ENCODE data around the gene FREM1.

FREM1 gene

GRCh38 chr9:14813336-14814248, 96.6 kb downstream of the FREM1 start:
- no peak for FAIRE-seq

DNA sequence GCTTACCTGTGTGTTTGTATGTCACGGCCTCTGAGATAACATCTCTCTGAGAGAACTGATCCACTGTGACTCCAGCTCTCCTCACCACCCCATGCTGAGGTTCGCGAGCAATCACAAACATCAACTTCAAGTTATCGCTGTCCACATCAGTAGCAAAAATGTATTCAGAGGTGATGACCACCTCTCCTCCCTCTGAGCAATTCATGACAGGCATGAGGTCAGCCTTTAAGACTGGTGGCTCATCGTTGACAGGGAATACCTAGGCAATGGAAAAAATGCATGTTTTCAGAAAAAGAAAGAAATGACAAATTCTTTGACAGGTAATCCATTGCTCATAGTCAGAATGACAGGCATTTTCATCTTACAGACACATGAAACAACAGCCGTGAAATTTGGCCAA, 97.4 kb downstream of the FREM1 start:
- no peak for FAIRE-seq

DNA sequence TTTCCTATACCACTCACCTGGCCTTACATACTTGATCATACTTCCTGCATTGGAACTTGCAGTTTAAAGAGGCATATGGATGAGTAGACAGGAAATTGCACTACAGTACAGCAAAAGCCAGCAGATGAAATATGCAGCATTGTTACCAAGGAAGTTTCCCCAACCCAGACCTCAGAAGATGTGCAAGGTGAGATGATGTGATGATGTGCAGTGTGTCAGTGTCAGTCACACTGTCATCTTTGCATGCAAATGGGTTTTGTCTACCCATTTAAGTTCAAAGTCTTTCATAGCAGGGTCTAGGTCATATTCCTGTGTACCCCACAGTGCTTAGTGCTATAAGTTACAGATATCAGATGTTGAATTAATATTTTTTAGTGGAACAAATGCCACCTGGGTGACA, 98.4 kb downstream of the FREM1 start:
- FAIRE-seq, result no peak

- no peak for FAIRE-seq
These were observed 103.2 kb downstream of the FREM1 start for GRCh38 chr9:14806941-14807520.

- no peak for FAIRE-seq
These were observed 111.2 kb downstream of the FREM1 start for GRCh38 chr9:14799030-14799429.

GRCh38 chr9:14797435-14797834, 112.8 kb downstream of the FREM1 start:
- FAIRE-seq, result no peak

- FAIRE-seq, result no peak
These were observed 116.8 kb downstream of the FREM1 start for GRCh38 chr9:14793389-14793788.

- FAIRE-seq, result no peak
These were observed 119.6 kb downstream of the FREM1 start for GRCh38 chr9:14790628-14791027.

DNA sequence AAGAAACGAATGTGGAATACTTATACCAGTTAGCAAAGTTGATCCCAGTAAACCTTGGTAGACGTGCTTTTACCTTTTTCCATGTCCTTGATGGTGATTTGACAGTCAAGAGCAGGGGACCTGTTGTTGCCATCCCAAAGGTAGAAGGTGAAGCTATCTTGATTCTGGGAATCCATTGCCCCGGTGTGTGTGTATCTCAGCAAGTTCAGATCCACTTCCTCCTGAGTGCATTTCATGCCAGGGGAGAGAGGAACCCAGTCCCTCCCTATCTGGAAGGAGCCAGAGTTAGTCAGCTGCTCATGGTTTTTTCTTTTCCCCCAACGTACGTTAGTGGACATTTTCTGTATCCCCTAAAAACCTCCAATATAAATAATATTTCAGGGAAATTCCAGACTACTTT, 121.4 kb downstream of the FREM1 start:
- FAIRE-seq, result no peak

GRCh38 chr9:14783358-14783757, 126.9 kb downstream of the FREM1 start:
- no peak for FAIRE-seq

DNA sequence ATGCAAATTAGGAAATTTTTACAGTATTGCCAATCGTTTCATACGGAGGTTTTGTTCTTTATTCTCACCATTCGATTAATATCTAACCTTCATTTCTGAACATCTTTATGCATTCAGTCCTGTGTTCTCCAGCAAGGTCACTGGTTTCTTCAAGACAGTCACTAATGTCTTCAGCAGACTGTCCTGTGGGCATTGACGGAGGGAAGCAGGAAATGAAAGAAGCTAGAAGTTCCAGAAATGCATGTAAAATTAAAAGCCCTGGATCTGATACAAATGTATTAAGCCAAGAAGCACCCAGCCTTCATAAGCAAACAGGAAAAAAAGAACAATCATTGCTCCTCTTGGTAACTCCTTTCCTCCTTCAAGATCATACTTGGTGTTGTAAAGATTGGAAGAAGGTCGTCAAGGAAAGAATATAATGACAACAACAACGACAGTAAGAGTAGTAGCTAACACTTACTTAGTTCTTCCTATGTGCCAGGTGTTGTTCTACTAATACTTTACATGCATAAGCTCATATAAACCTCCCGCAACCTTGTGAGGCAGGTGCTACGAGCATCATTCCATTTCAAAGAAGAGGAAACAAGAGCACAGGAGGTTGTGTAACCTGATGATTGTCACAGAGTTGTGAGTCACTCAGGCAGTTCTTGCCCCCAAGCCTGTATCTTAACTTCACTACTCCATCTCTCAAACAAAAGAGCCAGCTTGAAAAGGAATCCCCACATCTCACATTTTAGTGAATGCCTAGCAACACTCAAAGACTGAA, 127.8 kb downstream of the FREM1 start:
- FAIRE-seq, result no peak

GRCh38 chr9:14780693-14781092, 129.5 kb downstream of the FREM1 start:
- FAIRE-seq, result no peak

GRCh38 chr9:14780251-14780650, 130.0 kb downstream of the FREM1 start:
- no peak for FAIRE-seq

GRCh38 chr9:14779566-14780022, 130.6 kb downstream of the FREM1 start:
- FAIRE-seq, result no peak

DNA sequence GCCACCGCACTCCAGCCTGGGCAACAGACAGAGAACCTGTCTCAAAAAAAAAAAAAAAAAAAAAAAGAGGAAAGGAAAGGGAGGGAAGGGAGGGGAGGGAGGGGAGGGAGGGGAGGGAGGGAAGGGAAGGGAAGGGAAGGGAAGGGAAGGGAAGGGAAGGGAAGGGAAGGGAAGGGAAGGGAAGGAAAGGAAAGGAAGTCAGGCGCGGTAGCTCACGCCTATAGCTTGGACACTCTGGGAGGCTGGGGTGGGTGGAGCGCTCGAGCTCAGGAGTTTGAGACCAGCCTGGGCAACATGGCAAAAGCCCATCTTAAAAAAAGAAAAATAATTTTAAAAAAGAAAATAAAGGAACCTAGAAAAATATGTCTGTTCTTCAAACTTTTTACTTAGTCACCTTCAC, 131.7 kb downstream of the FREM1 start:
- FAIRE-seq, result no peak

DNA sequence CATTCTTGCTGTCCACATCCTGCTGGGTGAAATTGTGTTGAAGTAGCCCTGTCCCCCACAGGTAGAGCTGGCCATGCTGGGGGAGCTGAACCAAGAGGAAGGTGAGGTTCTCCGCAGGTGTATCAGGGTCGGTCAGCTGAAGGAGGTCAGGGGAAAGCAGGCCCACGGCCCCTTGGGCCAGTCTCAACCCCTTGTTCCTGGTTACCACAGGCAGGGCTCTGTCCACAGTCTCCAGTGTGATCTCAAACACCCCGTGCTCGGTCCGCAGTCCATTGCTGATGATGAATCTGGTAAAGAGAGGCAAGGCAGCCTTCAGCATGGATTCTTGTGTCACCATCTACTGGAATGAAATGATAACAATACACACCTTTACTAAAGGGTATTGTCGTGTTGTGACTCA, 134.3 kb downstream of the FREM1 start:
- FAIRE-seq, result no peak

GRCh38 chr9:14770592-14770991, 139.6 kb downstream of the FREM1 start:
- FAIRE-seq, result no peak

DNA sequence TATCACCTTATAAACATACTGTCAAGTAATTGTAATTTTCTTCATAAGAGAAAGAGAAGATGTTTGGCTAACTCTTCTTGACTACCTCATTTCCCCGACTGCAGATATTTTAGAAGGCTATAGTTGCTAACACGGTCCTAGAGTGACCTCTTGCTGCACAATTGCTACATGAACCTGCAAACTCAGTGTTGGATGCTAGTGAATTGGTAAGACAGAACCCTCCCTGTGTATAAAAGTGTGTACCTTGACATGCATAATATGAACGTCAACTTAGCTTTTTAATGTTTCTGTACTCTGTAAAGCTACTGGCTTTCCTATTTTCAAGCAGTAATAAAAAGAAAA, 141.0 kb downstream of the FREM1 start:
- no peak for FAIRE-seq

DNA sequence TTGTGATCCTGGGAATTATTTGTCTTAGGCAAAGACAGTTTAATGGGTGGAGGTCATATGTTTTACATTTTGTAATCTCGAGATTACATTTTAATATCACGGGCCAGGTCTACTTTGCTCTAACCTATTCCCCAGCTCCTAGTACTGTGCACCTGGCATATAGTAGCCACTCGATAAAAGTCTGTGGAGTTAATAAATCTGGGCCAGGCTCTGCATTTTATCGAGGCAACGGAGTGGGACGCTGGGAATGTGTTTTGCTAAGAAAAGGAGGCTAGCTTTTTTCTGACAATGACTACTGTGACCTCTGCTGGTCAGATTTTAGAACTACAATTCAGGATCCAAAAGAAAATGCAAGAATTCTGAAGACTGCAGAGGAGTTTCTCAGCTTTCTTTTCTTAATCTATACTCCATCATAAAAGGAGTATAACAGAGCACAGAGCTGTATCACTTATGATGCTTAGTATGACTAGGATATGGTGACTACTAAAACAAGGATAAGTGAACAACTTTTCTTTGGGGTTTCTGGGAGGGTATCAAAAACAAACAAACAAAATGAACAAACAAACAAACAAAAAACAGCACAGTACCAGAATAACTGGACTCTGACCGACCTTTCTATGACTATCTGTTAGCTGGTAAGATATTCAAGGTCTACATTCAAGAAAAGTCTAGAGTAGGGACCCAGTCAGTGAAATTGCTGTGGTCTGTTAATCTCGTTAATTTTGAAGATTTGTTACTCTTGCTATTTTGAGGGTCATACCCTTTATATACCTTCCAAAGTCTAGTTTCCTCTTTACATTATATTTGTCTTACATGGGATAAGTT, 141.6 kb downstream of the FREM1 start:
- peak; percentile 60 for FAIRE-seq

DNA sequence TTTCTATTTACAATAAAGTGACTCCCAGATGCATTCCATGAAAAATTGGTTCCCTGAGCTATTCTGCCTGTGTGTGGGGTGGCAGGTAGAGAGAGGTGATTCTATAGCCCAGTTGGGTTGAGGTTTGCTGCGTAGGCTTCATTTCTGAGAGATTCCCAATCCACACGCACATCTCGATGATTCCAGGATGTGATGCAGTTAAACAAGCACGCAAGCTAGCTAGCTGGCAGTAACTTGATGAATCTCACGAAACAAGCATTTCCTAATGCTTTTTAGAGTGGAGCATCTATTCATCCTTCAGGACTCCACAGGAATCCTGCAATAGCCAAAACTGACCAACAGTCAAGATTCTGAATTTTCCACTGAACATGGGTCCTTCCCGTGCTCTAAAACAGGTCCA, 143.9 kb downstream of the FREM1 start:
- FAIRE-seq, result no peak

- no peak for FAIRE-seq
These were observed 148.6 kb downstream of the FREM1 start for GRCh38 chr9:14761584-14761983.

- FAIRE-seq, result no peak
These were observed 150.2 kb downstream of the FREM1 start for GRCh38 chr9:14760060-14760459.

- peak; percentile 96 for FAIRE-seq
These were observed 153.9 kb downstream of the FREM1 start for GRCh38 chr9:14756291-14756690.
